ENCODE measurements around the gene SLIT1.
A peak's percentile ranks its signal among the peaks of the same experiment; 100 is the strongest.
"Not testable (repeated sequence)": the region's sequence is repeated elsewhere in the genome, so short reads cannot be mapped to it uniquely, and the experiment has no call there.

SLIT1 gene

GRCh38 chr10:97048649-97049427, 136.9 kb downstream of the SLIT1 start:
- DNase-seq (ENCODE audit: low read depth in 2 of 3, low spot score in 2 of 3) = no peak

GRCh38 chr10:97047788-97048187, 138.0 kb downstream of the SLIT1 start:
- no peak for DNase-seq (ENCODE audit: low read depth in 2 of 3, low spot score in 2 of 3)

- DNase-seq (ENCODE audit: low read depth in 2 of 3, low spot score in 2 of 3) = no peak
Observed at GRCh38 chr10:97047083-97047736, 138.5 kb downstream of the SLIT1 start.

GRCh38 chr10:97046456-97047082, 139.2 kb downstream of the SLIT1 start:
- DNase-seq (ENCODE audit: low read depth in 2 of 3, low spot score in 2 of 3) = no peak

- no peak for DNase-seq (ENCODE audit: low read depth in 2 of 3, low spot score in 2 of 3)
Observed at GRCh38 chr10:97043563-97043855, 142.2 kb downstream of the SLIT1 start.

GRCh38 chr10:97042716-97043562, 142.8 kb downstream of the SLIT1 start:
- no peak for DNase-seq (ENCODE audit: low read depth in 2 of 3, low spot score in 2 of 3)

GRCh38 chr10:97042081-97042480, 143.7 kb downstream of the SLIT1 start:
- no peak for DNase-seq (ENCODE audit: low read depth in 2 of 3, low spot score in 2 of 3)

GRCh38 chr10:97040706-97041105, 145.1 kb downstream of the SLIT1 start:
- no peak for DNase-seq (ENCODE audit: low read depth in 2 of 3, low spot score in 2 of 3)

GRCh38 chr10:97040248-97040584, 145.5 kb downstream of the SLIT1 start:
- no peak for DNase-seq (ENCODE audit: low read depth in 2 of 3, low spot score in 2 of 3)

- no peak for DNase-seq (ENCODE audit: low read depth in 2 of 3, low spot score in 2 of 3)
Observed at GRCh38 chr10:97039538-97040247, 146.1 kb downstream of the SLIT1 start.

- no peak for DNase-seq (ENCODE audit: low read depth in 2 of 3, low spot score in 2 of 3)
Observed at GRCh38 chr10:97038688-97039087, 147.1 kb downstream of the SLIT1 start.

- peak; percentile 47 to 50 (median 50) for DNase-seq (ENCODE audit: low read depth in 2 of 3, low spot score in 2 of 3)
Observed at GRCh38 chr10:97037365-97038361, 148.1 kb downstream of the SLIT1 start.

- no peak for DNase-seq (ENCODE audit: low read depth in 2 of 3, low spot score in 2 of 3)
Observed at GRCh38 chr10:97034958-97035769, 150.6 kb downstream of the SLIT1 start.

GRCh38 chr10:97034301-97034700, 151.5 kb downstream of the SLIT1 start:
- DNase-seq (ENCODE audit: low read depth in 2 of 3, low spot score in 2 of 3) = no peak

GRCh38 chr10:97033841-97034240, 151.9 kb downstream of the SLIT1 start:
- not testable (repeated sequence) for DNase-seq (ENCODE audit: low read depth in 2 of 3, low spot score in 2 of 3)

GRCh38 chr10:97032624-97033023, 153.1 kb downstream of the SLIT1 start:
- no peak for DNase-seq (ENCODE audit: low read depth in 2 of 3, low spot score in 2 of 3)

- no peak for DNase-seq (ENCODE audit: low read depth in 2 of 3, low spot score in 2 of 3)
Observed at GRCh38 chr10:97031459-97031858, 154.3 kb downstream of the SLIT1 start.

- DNase-seq (ENCODE audit: low read depth in 2 of 3, low spot score in 2 of 3) = no peak
Observed at GRCh38 chr10:97030894-97031293, 154.9 kb downstream of the SLIT1 start.

GRCh38 chr10:97029271-97029670, 156.5 kb downstream of the SLIT1 start:
- DNase-seq (ENCODE audit: low read depth in 2 of 3, low spot score in 2 of 3) = no peak
